HEK293T (cell line): ENCODE data around the gene KIF1A.

Source experiments
- CTCF ChIA-PET: fragments of 350-600 bp; formaldehyde crosslinking; extraction: SDS; loops from one replicate; lab custom pipeline; 2021; ENCODE audit warnings: antibody characterized with exemption, inconsistent platforms; lab: Yijun Ruan, JAX
- POLR2A ChIA-PET: fragments of 350-600 bp; formaldehyde crosslinking; extraction: SDS; loops from one replicate; lab custom pipeline; 2020; ENCODE audit warnings: antibody characterized with exemption, inconsistent platforms; lab: Yijun Ruan, JAX
- DNase-seq: peaks from one replicate; pipeline ENCODE4 v3.0.0; 2012; ENCODE audit warnings: mixed read lengths; ENCODE audit errors: extremely low spot score
- ARNT ChIP-seq: fragments of 450-650 bp; IDR thresholded peaks from 2 replicates; pipeline ENCODE4 v1.6.1; 2017; ENCODE audit warnings: mild to moderate bottlenecking
- BHLHE40 ChIP-seq: fragments of 450-650 bp; IDR thresholded peaks from 2 replicates; pipeline ENCODE4 v1.6.1; 2016; ENCODE audit warnings: mild to moderate bottlenecking, moderate library complexity, borderline replicate concordance
- CTBP1 ChIP-seq: fragments of 450-650 bp; IDR thresholded peaks from 2 replicates; pipeline ENCODE4 v1.6.1; 2016; ENCODE audit warnings: borderline replicate concordance
- ELF4 ChIP-seq: fragments of 450-650 bp; IDR thresholded peaks from 2 replicates; pipeline ENCODE4 v1.6.1; 2017; ENCODE audit warnings: antibody characterized with exemption
- FOXA1 ChIP-seq: fragments of 450-650 bp; IDR thresholded peaks from 2 replicates; pipeline ENCODE4 v1.6.1; 2016; ENCODE audit warnings: mild to moderate bottlenecking
- FOXK2 ChIP-seq: fragments of 450-650 bp; IDR thresholded peaks from 2 replicates; pipeline ENCODE4 v1.6.1; 2016; ENCODE audit warnings: mild to moderate bottlenecking
- FOXM1 ChIP-seq: fragments of 450-650 bp; IDR thresholded peaks from 2 replicates; pipeline ENCODE4 v1.6.1; 2017; ENCODE audit warnings: mild to moderate bottlenecking, borderline replicate concordance
- HDGF ChIP-seq: fragments of 450-650 bp; IDR thresholded peaks from 2 replicates; pipeline ENCODE4 v1.6.1; 2017; ENCODE audit warnings: antibody characterized with exemption, borderline replicate concordance
- L3MBTL2 ChIP-seq: fragments of 450-650 bp; conservative IDR thresholded peaks from 2 replicates; pipeline ENCODE4 v1.6.1; 2016; ENCODE audit warnings: mild to moderate bottlenecking
- LEF1 ChIP-seq: fragments of 450-650 bp; IDR thresholded peaks from 2 replicates; pipeline ENCODE4 v1.6.1; 2017; ENCODE audit warnings: mild to moderate bottlenecking, borderline replicate concordance
- NFRKB ChIP-seq: fragments of 450-650 bp; IDR thresholded peaks from 2 replicates; pipeline ENCODE4 v1.6.1; 2016; ENCODE audit warnings: mild to moderate bottlenecking, moderate library complexity
- SP1 ChIP-seq: fragments of 450-650 bp; IDR thresholded peaks from 2 replicates; pipeline ENCODE4 v1.6.1; 2017
- SUZ12 ChIP-seq: fragments of 450-650 bp; IDR thresholded peaks from 2 replicates; pipeline ENCODE4 v1.6.1; 2016; ENCODE audit warnings: mild to moderate bottlenecking
- TARDBP ChIP-seq: fragments of 450-650 bp; IDR thresholded peaks from 2 replicates; pipeline ENCODE4 v1.6.1; 2016
- ZNF384 ChIP-seq: fragments of 450-650 bp; IDR thresholded peaks from 2 replicates; pipeline ENCODE4 v1.6.1; 2016
- TF ChIP-seq, protein P1 (sequence below): fragments of 450-650 bp; IDR thresholded peaks from 2 replicates; pipeline ENCODE4 v1.6.1; 2016

KIF1A gene

DNA sequence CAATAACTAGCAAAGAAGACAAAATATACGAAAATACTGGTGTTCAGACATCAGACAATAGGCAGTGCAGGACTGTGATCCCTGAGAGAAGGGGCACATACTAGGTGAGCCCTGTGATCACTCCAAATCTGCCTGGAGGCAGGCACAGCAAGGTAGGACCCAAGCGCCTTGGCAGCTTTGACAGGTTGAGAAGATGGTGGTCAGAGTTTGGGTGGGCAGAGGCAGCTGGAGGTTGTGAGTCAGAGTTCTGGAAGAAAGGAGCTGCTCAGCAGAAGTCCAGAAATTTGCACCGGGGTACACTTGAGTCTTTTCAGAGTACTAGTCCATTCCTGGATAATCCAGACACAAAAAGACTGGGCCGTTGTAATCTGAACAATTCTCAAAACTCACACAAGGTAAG, 14.0 kb downstream of the KIF1A start:
- no peak for TF ChIP-seq BHLHE40
- no peak for TF ChIP-seq SUZ12
- TF ChIP-seq FOXA1: no peak
- TF ChIP-seq LEF1: no peak
- no peak for TF ChIP-seq FOXM1
- TF ChIP-seq FOXK2: no peak
- no peak for TF ChIP-seq ARNT
- no peak for TF ChIP-seq NFRKB
- TF ChIP-seq TARDBP: no peak
- TF ChIP-seq, protein P1, sequence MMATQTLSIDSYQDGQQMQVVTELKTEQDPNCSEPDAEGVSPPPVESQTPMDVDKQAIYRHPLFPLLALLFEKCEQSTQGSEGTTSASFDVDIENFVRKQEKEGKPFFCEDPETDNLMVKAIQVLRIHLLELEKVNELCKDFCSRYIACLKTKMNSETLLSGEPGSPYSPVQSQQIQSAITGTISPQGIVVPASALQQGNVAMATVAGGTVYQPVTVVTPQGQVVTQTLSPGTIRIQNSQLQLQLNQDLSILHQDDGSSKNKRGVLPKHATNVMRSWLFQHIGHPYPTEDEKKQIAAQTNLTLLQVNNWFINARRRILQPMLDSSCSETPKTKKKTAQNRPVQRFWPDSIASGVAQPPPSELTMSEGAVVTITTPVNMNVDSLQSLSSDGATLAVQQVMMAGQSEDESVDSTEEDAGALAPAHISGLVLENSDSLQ: no peak
- TF ChIP-seq ZNF384: no peak
- TF ChIP-seq ELF4: no peak
- no peak for TF ChIP-seq CTBP1
- TF ChIP-seq L3MBTL2: no peak
- no peak for TF ChIP-seq SP1
- TF ChIP-seq HDGF: no peak
- DNase-seq: no peak
- ChIA-PET CTCF (no interaction called here), POLR2A (no interaction called here)

DNA sequence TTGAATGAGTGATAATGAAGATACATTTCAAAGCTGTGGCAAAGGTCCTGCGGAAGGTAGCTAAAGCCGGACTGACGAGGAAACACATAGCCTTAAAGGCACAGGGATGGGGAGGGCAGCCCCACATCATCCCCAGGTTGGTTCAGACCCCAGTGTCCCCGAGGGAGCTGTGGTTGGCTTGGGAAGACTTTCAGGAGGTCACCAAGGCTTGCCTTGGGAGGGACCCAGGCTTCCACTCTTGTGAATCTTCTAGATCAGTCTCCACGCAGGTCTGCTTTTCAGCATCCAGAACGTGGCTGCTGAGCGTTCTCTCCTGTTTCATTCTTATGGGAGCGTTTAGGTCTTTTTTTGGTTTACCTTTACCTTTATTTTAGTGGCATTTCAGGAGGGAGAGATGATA, 16.8 kb downstream of the KIF1A start:
- TF ChIP-seq FOXM1 (no peak), LEF1 (no peak), SP1 (no peak), HDGF (no peak), FOXK2 (no peak), NFRKB (no peak)
- no peak for DNase-seq
- ChIA-PET POLR2A (no interaction called here), CTCF (no interaction called here)

DNA sequence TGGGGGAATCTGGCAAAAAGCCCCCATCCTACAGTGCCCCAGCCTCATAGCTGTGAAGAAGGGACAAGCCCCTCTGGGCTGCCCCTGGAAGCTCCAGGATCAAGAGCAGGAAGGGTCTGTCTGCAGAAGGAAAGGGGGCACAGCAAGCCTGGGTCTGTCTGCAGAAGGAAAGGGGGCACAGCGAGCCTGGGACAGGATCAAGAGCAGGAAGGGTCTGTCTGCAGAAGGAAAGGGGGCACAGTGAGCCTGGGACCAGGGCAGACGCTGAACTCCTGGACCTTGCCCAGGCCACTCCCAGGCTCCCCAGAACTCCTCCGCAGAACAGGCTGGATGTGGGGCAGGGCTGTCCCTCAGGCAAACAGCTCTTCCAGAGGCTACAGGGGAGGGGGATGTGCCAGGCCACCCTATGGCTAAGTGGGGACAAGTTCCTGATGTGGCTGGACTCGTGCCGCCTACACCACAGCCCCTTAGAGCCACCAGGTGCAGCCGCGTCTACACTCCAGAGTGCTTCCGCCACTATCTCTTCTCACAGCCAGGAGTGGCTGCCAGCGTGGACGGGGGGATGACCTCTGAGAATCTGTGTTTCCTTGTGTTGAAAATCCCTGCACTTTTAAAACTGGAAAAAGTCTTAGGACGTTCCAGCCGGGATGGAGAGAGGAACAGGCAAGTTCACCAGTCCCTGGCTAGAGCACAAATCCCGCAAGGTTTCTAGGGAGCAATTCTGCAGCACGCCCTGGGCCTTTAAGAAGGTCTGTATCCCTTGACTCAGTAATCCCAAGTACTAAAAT, 20.8 kb downstream of the KIF1A start:
- ChIA-PET CTCF (interaction anchor here (0.6 kb wide), 1 partner anchor 42 kb away, joined by 3 read pairs; no protein-coding TSS in a partner anchor), POLR2A (no interaction called here)
- DNase-seq: no peak
- TF ChIP-seq FOXA1 (no peak), HDGF (no peak), TARDBP (no peak), SUZ12 (no peak), CTBP1 (no peak), LEF1 (no peak), BHLHE40 (no peak), FOXK2 (no peak), SP1 (no peak), ZNF384 (no peak), FOXM1 (no peak), ARNT (no peak), NFRKB (no peak), ELF4 (no peak), L3MBTL2 (no peak)
- TF ChIP-seq, protein P1: no peak

DNA sequence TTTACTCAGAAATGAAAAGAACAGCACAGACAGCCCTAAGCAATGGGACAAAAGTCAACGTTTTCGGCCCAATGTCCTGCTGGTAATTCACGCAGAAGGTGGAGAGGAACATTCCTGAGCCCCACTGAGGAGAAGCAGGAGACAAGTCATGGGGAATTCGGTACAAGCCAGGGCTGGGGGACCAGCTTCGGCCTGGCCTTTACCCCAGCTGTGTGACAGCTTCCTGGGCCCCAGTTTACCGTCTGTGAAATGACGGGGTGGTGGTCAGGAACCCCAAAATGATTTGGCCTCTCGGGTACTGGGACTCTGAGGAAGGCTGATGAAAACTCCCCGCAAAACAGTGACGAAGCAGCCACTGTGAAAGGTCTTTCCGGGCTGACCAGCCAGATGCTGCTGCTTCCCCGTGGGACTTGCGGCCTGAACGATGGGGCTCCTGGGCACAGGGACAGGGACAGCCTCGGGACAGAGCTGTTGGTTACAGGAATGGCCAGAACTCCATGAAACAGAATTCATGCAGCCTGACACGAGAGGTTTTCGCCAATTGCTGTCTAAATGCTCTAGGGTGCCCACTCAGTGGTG, 21.6 kb downstream of the KIF1A start:
- POLR2A ChIA-PET: no interaction called here
- CTCF ChIA-PET: no interaction called here
- DNase-seq: no peak
- TF ChIP-seq FOXK2 (no peak), ELF4 (no peak), ZNF384 (no peak), ARNT (no peak), LEF1 (no peak), FOXA1 (no peak), FOXM1 (no peak), SP1 (no peak), TARDBP (no peak), BHLHE40 (no peak)

DNA sequence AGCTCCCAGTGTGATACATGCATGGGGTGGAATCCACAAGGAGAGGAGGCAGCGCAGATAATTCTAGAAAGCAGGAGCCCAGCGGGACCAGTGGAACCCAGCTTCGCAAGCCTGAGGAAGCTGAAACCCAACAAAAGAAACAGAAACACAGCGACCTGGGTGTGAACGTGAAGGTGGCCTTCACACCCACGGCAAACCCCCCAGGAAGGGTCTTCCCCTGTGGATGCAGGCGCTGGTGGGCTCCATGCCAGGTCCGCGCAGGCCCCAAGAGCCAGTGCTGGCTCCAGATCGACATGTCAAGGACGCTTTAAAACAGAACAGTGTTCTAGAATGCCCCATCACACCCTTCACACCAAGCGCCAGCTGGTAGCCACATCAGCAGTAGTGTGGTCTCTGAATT, 22.1 kb downstream of the KIF1A start:
- ChIA-PET POLR2A (no interaction called here), CTCF (no interaction called here)
- no peak for TF ChIP-seq SUZ12
- TF ChIP-seq TARDBP: no peak
- TF ChIP-seq SP1: no peak
- no peak for TF ChIP-seq BHLHE40
- no peak for TF ChIP-seq HDGF
- no peak for TF ChIP-seq ELF4
- no peak for TF ChIP-seq ZNF384
- no peak for TF ChIP-seq ARNT
- TF ChIP-seq CTBP1: no peak
- DNase-seq: no peak

DNA sequence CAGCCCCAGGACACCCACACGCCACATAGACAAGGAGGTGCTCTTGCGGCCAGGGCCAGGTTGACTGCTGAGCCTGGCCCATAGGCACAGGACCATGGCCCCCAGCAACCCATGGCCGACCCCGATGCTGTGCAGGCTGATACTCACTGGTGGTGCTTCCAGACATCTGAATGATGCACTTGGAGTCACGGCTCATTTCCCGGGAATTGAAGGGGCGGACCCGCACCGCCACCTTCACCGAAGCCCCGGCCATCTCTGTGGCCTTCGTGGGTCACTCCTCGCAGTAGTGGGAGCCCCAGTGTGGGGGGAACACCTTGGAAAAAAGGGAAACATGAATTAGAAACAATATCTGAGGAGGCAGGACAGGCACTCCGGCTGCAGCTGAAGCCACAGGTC, 22.5 kb downstream of the KIF1A start:
- TF ChIP-seq FOXK2 (no peak), ELF4 (no peak), CTBP1 (no peak), SUZ12 (no peak), TARDBP (no peak), FOXM1 (no peak), LEF1 (no peak)
- POLR2A ChIA-PET: no interaction called here
- CTCF ChIA-PET: no interaction called here
- DNase-seq: no peak
